ENCODE data around the gene CCDC88A.

- TF ChIP-seq, protein P1, sequence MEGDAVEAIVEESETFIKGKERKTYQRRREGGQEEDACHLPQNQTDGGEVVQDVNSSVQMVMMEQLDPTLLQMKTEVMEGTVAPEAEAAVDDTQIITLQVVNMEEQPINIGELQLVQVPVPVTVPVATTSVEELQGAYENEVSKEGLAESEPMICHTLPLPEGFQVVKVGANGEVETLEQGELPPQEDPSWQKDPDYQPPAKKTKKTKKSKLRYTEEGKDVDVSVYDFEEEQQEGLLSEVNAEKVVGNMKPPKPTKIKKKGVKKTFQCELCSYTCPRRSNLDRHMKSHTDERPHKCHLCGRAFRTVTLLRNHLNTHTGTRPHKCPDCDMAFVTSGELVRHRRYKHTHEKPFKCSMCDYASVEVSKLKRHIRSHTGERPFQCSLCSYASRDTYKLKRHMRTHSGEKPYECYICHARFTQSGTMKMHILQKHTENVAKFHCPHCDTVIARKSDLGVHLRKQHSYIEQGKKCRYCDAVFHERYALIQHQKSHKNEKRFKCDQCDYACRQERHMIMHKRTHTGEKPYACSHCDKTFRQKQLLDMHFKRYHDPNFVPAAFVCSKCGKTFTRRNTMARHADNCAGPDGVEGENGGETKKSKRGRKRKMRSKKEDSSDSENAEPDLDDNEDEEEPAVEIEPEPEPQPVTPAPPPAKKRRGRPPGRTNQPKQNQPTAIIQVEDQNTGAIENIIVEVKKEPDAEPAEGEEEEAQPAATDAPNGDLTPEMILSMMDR (IDR thresholded peaks at IDR 0.05; ENCODE audit: low read length): no peak
- TF ChIP-seq EZH2 (IDR thresholded peaks at IDR 0.05; ENCODE audit: borderline replicate concordance, low read length): no peak
Observed at GRCh38 chr2:55430211-55430975, 10.7 kb upstream of the CCDC88A start.
